Ovary (tissue), 3 donors: ENCODE measurements around the gene PLCB4.

Experiments used
- CTCF ChIP-seq, 3 donors: fragments of 450-650 bp in 2 of 3; fragments of 200-600 bp in 1 of 3; IDR thresholded peaks; one replicate each; pipeline versions ENCODE4 v1.5.1 to v1.8.0; 2016 to 2022; ENCODE audit warnings: antibody characterized with exemption in 3 of 3, mild to moderate bottlenecking in 1 of 3
- POLR2A ChIP-seq: fragments of 450-650 bp; IDR thresholded peaks from one replicate; pipeline ENCODE4 v1.6.1; 2017; ENCODE audit warnings: antibody characterized with exemption, mild to moderate bottlenecking, moderate library complexity
- donor health status: DM: no; HTN: no; CAD: no.

- no peak for TF ChIP-seq POLR2A
- no peak for TF ChIP-seq CTCF (IDR thresholded peaks at IDR 0.05)
These were observed 373.1 kb downstream of the PLCB4 start for GRCh38 chr20:9441948-9442347.
